Measurements from ENCODE around the gene CPNE6. TPM values are rescaled to one million over a fixed set of nuclear protein-coding genes. Genes with fewer than 3 reads are reported as not detected.

The CPNE6 gene
- total and polyA plus RNA-seq, 2 of the 8 experiments (the other 6 are each of a cell fraction or from before 2014, with no cell fraction given), result 0.05 TPM; not detected in 1

- no peak for TF ChIP-seq CHD7 (IDR thresholded peaks at IDR 0.05; ENCODE audit: insufficient replicate concordance, low read length)
- no peak for TF ChIP-seq MAX (IDR thresholded peaks at IDR 0.05)
- no peak for TF ChIP-seq TAF1 (IDR thresholded peaks at IDR 0.05; ENCODE audit: low read depth, low read length)
- TF ChIP-seq ATF3 (IDR thresholded peaks at IDR 0.05; ENCODE audit: insufficient read depth, low read depth, low read length), result no peak
- TF ChIP-seq E2F6 (IDR thresholded peaks at IDR 0.05), result no peak
- TF ChIP-seq GABPA (IDR thresholded peaks at IDR 0.05; ENCODE audit: borderline replicate concordance, insufficient read depth, low read length), result no peak
- no peak for TF ChIP-seq BCL11A (IDR thresholded peaks at IDR 0.05; ENCODE audit: low read depth in 2 of 2, low read length in 2 of 2)
- no peak for TF ChIP-seq SRF (IDR thresholded peaks at IDR 0.05; ENCODE audit: low read depth, low read length)
- TF ChIP-seq CBX8 (IDR thresholded peaks at IDR 0.05; ENCODE audit: borderline replicate concordance, low read depth, low read length), result no peak
- TF ChIP-seq BACH1 (IDR thresholded peaks at IDR 0.05; ENCODE audit: low read length), result no peak
Measured at GRCh38 chr14:24103451-24103850, 32.1 kb downstream of the CPNE6 start (continued).

All from H1 (cell line).